CD4-positive, alpha-beta memory T cell (primary cell): ENCODE measurements around the gene SLAMF8. TPM values are rescaled to one million over a fixed set of nuclear protein-coding genes. Genes with fewer than 3 reads are reported as not detected.

Experiments used
- CTCF ChIA-PET: fragments of 350-600 bp; sonication (Branson Sonifier 250); formaldehyde crosslinking; loops from one replicate; lab custom pipeline; 2021; ENCODE audit warnings: inconsistent platforms; ENCODE audit not compliant: partially characterized antibody; lab: Charles Lee
- POLR2A ChIA-PET: fragments of 350-600 bp; sonication (Branson Sonifier 250); formaldehyde crosslinking; loops from one replicate; lab custom pipeline; 2021; ENCODE audit not compliant: partially characterized antibody; lab: Charles Lee
- DNase-seq, 5 donors: peaks; one replicate each; pipeline versions ENCODE4 v3.0.0 to v3.0.0-alpha.2; 2020 to 2022; ENCODE audit warnings: mixed read lengths in 1 of 5
- H3K27ac ChIP-seq: one replicate; pipeline ENCODE4 v1.7.0; 2013; ENCODE audit warnings: low read depth, low read length
- H3K27me3 ChIP-seq: 2 replicates; pipeline ENCODE4 v1.7.0; 2013; ENCODE audit warnings: mild to moderate bottlenecking, low read length, moderate library complexity; ENCODE audit not compliant: insufficient read depth
- H3K36me3 ChIP-seq: 2 replicates; pipeline ENCODE4 v1.7.0; 2013; ENCODE audit warnings: mild to moderate bottlenecking, low read length, moderate library complexity; ENCODE audit not compliant: insufficient read depth
- H3K4me1 ChIP-seq: 2 replicates; pipeline ENCODE4 v1.7.0; 2013; ENCODE audit warnings: mild to moderate bottlenecking, low read length, moderate library complexity; ENCODE audit not compliant: insufficient read depth
- H3K4me3 ChIP-seq, 2 donors: one replicate each; pipeline ENCODE4 v1.7.0; 2013; ENCODE audit warnings: low read length in 2 of 2, mild to moderate bottlenecking in 1 of 2
- H3K9me3 ChIP-seq, 2 donors: one replicate each; pipeline ENCODE4 v1.7.0; 2013; ENCODE audit warnings: low read length in 2 of 2, control low read depth in 1 of 2; ENCODE audit not compliant: control insufficient read depth in 1 of 2
- H3K27ac Mint-ChIP-seq, 7 donors: one replicate each; pipeline ENCODE4 v1.8.0; 2020 to 2021; ENCODE audit warnings: mixed read lengths in 7 of 7, mild to moderate bottlenecking in 6 of 7, inconsistent platforms in 3 of 7, moderate library complexity in 3 of 7
- H3K27me3 Mint-ChIP-seq, 2 donors: one replicate each; pipeline ENCODE4 v1.8.0; 2020 to 2021; ENCODE audit warnings: mixed read lengths in 2 of 2
- H3K36me3 Mint-ChIP-seq, 2 donors: one replicate each; pipeline ENCODE4 v1.8.0; 2020 to 2021; ENCODE audit warnings: mixed read lengths in 2 of 2, inconsistent platforms in 1 of 2, mild to moderate bottlenecking in 1 of 2
- H3K4me1 Mint-ChIP-seq, 4 donors: one replicate each; pipeline ENCODE4 v1.8.0; 2020 to 2021; ENCODE audit warnings: mixed read lengths in 4 of 4, mild to moderate bottlenecking in 1 of 4
- H3K4me3 Mint-ChIP-seq, 8 donors: one replicate each; pipeline ENCODE4 v1.8.0; 2020 to 2021; ENCODE audit warnings: mixed read lengths in 8 of 8, mild to moderate bottlenecking in 7 of 8, moderate library complexity in 6 of 8, inconsistent platforms in 3 of 8
- H3K9me3 Mint-ChIP-seq, 8 donors: one replicate each; pipeline ENCODE4 v1.8.0; 2020 to 2021; ENCODE audit warnings: mixed read lengths in 8 of 8, mild to moderate bottlenecking in 5 of 8, inconsistent platforms in 3 of 8, moderate library complexity in 1 of 8
- intact Hi-C: fragments of 100-400 bp; cut with micrococcal nuclease; formaldehyde crosslinking; loops from one replicate; pipeline ENCODE4 v1.15.1; 2023
- polyA plus RNA-seq, 2 donors: library from polyadenylated mRNA; unstranded; fragments of 300-500 nt; fragmentation: Illumina TruSeq; gene quantifications; one replicate each; pipeline ENCODE4 v1.2.3, GENCODE V29; 2021
- total RNA-seq, 2 experiments: library from RNA; stranded (reverse); gene quantifications; one replicate each; pipeline ENCODE4 v1.2.3, GENCODE V29; 2021

Gene SLAMF8
- total and polyA plus RNA-seq, 4 experiments from 2014 or later = 2.0 TPM; not detected in 2

DNA sequence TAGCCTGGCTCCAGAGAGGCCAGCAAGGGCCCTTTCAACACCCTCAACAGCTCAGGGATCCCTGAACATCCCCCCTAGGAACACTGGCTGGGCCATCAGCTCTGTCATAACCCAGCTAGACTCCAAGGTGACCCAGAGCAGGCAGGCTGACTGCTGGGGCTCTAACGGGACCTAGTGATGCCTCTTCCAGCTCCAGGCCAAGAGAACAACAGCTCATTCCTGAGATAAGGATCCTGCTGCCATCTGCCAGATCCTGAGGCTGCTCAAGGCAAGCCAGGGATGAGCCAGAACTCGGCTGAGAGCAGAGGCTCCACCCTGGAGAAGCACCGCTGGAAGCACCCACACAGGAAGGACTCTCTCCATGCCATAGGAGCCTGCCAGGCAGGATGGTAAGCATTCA is 33.8 kb downstream of the SLAMF8 start:
- no peak overlapping the region for H3K27ac ChIP-seq
- peaks cover 0 to 2% (median 0%) of the 10 kb centered on the region in 8 donors for H3K9me3 Mint-ChIP-seq
- H3K27me3 Mint-ChIP-seq = no peaks in the 10 kb centered on the region
- POLR2A ChIA-PET = no interaction called here
- intact Hi-C loops = no loop called here
- no peak for DNase-seq
- no peak overlapping the region for H3K4me3 Mint-ChIP-seq
- H3K27ac Mint-ChIP-seq = no peak overlapping the region
- H3K36me3 ChIP-seq = no peaks in the 10 kb centered on the region
- no peaks in the 10 kb centered on the region for H3K9me3 ChIP-seq
- no peaks in the 10 kb centered on the region for H3K27me3 ChIP-seq
- H3K4me3 ChIP-seq = no peak overlapping the region
- peaks cover 1% of the 10 kb centered on the region for H3K4me1 ChIP-seq
- H3K4me1 Mint-ChIP-seq = peaks cover 0 to 10% (median under 1%) of the 10 kb centered on the region in 4 donors
- no peaks in the 10 kb centered on the region for H3K36me3 Mint-ChIP-seq
- CTCF ChIA-PET = interaction anchor here (1.5 kb wide), 1 partner anchor 147 kb away, joined by 3 read pairs; no protein-coding TSS in a partner anchor

DNA sequence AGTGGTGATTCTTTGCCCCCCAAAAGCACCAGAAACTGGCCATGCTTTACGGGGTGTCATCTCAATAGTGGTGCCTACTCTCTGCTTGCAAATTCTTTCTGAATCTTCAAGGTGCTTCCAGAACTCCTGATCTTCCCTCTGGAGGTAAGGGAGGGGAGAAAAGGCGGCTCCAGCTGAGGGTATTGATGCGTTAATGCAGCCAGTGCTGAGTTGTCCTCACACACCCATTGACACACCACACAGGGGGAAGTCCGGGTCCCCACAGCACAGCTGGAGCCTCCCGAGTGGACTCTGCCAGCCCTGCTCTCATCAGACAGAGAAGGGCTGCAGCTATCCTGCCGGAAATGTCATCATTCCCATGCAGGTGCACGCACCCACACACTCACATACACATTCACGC is 34.5 kb downstream of the SLAMF8 start:
- H3K27me3 ChIP-seq = no peaks in the 10 kb centered on the region
- H3K36me3 Mint-ChIP-seq = no peaks in the 10 kb centered on the region
- no peak overlapping the region for H3K4me3 ChIP-seq
- no peak overlapping the region for H3K27ac ChIP-seq
- H3K4me3 Mint-ChIP-seq = no peak overlapping the region
- H3K27ac Mint-ChIP-seq = peak overlapping the region in 1 of 7 donors; percentile 46
- CTCF ChIA-PET = no interaction called here
- H3K36me3 ChIP-seq = no peaks in the 10 kb centered on the region
- POLR2A ChIA-PET = interaction anchor here (1.1 to 1.2 kb wide), 2 partner anchors 64 to 170 kb away, joined by 3 read pairs; partner anchors contain the start of genes PIGM and TAGLN2
- H3K27me3 Mint-ChIP-seq = no peaks in the 10 kb centered on the region
- intact Hi-C loops = no loop called here
- no peak for DNase-seq
- H3K9me3 Mint-ChIP-seq = peaks cover 0 to 2% (median 0%) of the 10 kb centered on the region in 8 donors
- H3K9me3 ChIP-seq = no peaks in the 10 kb centered on the region
- peaks cover 1% of the 10 kb centered on the region for H3K4me1 ChIP-seq
- peaks cover 1 to 17% (median 2%) of the 10 kb centered on the region in 4 donors for H3K4me1 Mint-ChIP-seq

DNA sequence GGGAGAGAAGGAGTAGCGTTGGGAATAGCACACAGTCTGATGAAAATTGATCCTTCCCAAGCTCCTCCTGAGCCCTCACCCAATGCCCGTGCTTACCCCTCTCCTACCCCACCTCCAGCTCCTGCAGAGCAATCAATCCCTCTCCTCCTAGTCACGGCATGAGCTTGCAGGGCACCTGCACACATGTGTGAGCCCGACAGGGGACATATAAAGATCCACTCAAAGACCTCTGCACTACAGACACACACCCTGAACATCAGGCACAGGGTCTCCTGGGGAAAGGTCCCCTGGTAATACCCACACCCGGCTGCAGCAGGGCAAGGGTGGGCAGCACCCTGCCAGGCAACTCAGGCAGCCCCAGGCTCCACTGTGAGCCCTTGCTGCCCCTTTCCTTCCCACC is 35.4 kb downstream of the SLAMF8 start:
- peaks cover 0 to 2% (median 0%) of the 10 kb centered on the region in 8 donors for H3K9me3 Mint-ChIP-seq
- CTCF ChIA-PET = no interaction called here

DNA sequence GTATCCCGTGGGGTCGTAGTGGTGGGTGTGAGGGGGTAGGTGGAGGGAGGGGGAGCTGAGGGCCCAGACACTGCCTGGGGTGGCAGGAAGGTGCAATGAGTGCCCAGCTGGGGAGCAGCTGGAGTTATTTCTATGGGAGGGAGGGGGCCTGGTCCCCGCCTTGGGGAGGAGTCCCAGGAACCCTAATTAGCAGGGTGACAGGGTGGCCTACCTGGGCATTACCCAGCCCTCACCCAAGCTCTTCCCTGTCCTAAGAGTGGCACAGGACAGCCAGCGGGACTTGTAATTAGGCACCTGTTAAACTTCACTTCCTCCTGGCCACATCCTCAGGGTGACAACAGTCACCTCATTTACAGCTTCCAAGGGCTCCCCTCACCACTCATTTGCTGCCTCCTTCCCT is 35.9 kb downstream of the SLAMF8 start, which contains the start of gene VSIG8:
Gene VSIG8, minus strand, starts transcription at position 101 of the 400 bp plus-strand sequence. CDS start 136 bp downstream, outside the sequence.
- H3K27ac Mint-ChIP-seq = no peak within 1 kb of the TSS
- H3K27ac ChIP-seq = no peak within 1 kb of the TSS
- ChIA-PET CTCF (no interaction called here), POLR2A (interaction anchor here (1.1 kb wide), 1 partner anchor 62 kb away, joined by 3 read pairs; the partner anchor contains the start of gene TAGLN2)
- no peaks in the 10 kb centered on the region for H3K36me3 Mint-ChIP-seq
- H3K9me3 Mint-ChIP-seq = peaks cover 0 to 2% (median 0%) of the 10 kb centered on the region in 8 donors
- H3K36me3 ChIP-seq = no peaks in the 10 kb centered on the region
- H3K4me3 Mint-ChIP-seq = no peak within 1 kb of the TSS
- intact Hi-C loops = no loop called here
- DNase-seq = no peak
- peaks cover 9% of the 10 kb centered on the region for H3K4me1 ChIP-seq
- no peaks in the 10 kb centered on the region for H3K27me3 Mint-ChIP-seq
- no peak within 1 kb of the TSS for H3K4me3 ChIP-seq
- H3K4me1 Mint-ChIP-seq = peaks cover 11 to 19% (median 12%) of the 10 kb centered on the region in 4 donors
- no peaks in the 10 kb centered on the region for H3K27me3 ChIP-seq
- no peaks in the 10 kb centered on the region for H3K9me3 ChIP-seq

More for the DNA sequence above, 35.4 kb downstream of the SLAMF8 start:
- POLR2A ChIA-PET = interaction anchor here (1.1 to 1.2 kb wide), 2 partner anchors 63 to 169 kb away, joined by 3 read pairs; partner anchors contain the start of genes PIGM and TAGLN2
- no peak overlapping the region for H3K27ac ChIP-seq
- no peaks in the 10 kb centered on the region for H3K36me3 Mint-ChIP-seq
- H3K4me1 Mint-ChIP-seq = peaks cover 9 to 18% (median 10%) of the 10 kb centered on the region in 4 donors
- no peak for DNase-seq
- intact Hi-C loops = no loop called here
- H3K4me3 Mint-ChIP-seq = no peak overlapping the region
- no peaks in the 10 kb centered on the region for H3K27me3 Mint-ChIP-seq
- no peak overlapping the region for H3K27ac Mint-ChIP-seq
- no peak overlapping the region for H3K4me3 ChIP-seq
- no peaks in the 10 kb centered on the region for H3K36me3 ChIP-seq
- no peaks in the 10 kb centered on the region for H3K9me3 ChIP-seq
- peaks cover 9% of the 10 kb centered on the region for H3K4me1 ChIP-seq
- no peaks in the 10 kb centered on the region for H3K27me3 ChIP-seq

DNA sequence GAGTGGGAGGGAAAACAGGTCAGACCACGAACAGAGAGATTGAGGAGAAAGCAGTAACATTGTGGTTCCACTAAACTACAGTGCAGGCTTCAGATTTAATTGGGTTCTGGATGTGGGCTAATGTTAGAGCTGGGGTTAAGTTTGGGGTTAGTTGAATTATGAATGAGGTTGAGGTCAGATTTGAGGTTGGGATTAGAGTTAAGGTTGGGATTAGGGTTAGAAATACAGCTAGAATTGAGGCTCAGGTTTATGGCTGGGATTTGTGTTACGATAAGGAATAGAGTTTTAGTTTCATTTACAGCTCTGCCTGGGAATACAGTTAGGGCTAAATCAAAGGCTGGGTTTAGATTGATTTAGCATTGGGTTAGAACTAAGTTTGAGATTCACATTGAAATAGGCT is 37.6 kb downstream of the SLAMF8 start:
- intact Hi-C loops = no loop called here
- Histone ChIP-seq H3K4me1 (peaks cover 9% of the 10 kb centered on the region), H3K36me3 (no peaks in the 10 kb centered on the region), H3K9me3 (no peaks in the 10 kb centered on the region), H3K27me3 (no peaks in the 10 kb centered on the region), H3K4me3 (no peak overlapping the region), H3K27ac (no peak overlapping the region)
- ChIA-PET POLR2A (no interaction called here), CTCF (interaction anchor here (1.0 to 1.2 kb wide), 2 partner anchors 9 to 26 kb away, joined by 3 read pairs; no protein-coding TSS in a partner anchor)
- H3K4me1 Mint-ChIP-seq = peaks cover 11 to 19% (median 13%) of the 10 kb centered on the region in 4 donors
- H3K9me3 Mint-ChIP-seq = no peaks in the 10 kb centered on the region
- no peaks in the 10 kb centered on the region for H3K36me3 Mint-ChIP-seq
- no peaks in the 10 kb centered on the region for H3K27me3 Mint-ChIP-seq
- H3K4me3 Mint-ChIP-seq = no peak overlapping the region
- H3K27ac Mint-ChIP-seq = peak overlapping the region in 1 of 7 donors; percentile 38
- no peak for DNase-seq

DNA sequence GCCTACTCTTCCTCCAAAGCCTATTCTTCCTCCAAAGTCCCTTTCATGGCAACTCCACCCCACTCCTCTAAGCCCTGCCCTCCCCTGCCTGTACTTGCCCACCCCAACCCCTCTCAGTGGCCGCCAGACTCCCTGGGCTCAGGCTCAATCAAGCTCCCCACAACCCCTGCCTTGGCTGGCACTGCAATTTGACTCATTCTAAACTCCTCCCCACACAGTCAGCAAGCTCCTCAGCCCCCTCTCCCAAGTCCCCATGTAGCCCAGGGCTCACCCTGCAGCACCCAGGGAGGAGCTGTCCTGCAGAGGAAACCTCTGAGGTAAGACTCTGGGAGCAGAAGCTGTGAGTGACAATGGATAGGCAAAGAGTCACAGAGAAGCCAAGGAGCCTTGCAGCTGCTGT is 39.4 kb downstream of the SLAMF8 start:
- no peaks in the 10 kb centered on the region for H3K9me3 ChIP-seq
- H3K4me1 ChIP-seq = peaks cover 9% of the 10 kb centered on the region
- Mint-ChIP-seq H3K36me3 (no peaks in the 10 kb centered on the region), H3K4me1 (peaks cover 11 to 19% (median 13%) of the 10 kb centered on the region in 4 donors), H3K27ac (peak overlapping the region in 3 of 7 donors; percentile 65 to 80 (median 74)), H3K27me3 (no peaks in the 10 kb centered on the region), H3K4me3 (no peak overlapping the region), H3K9me3 (no peaks in the 10 kb centered on the region)
- intact Hi-C loops = no loop called here
- no peak for DNase-seq
- no peak overlapping the region for H3K27ac ChIP-seq
- H3K27me3 ChIP-seq = no peaks in the 10 kb centered on the region
- CTCF ChIA-PET = interaction anchor here (1.2 to 1.5 kb wide), 2 partner anchors 27 to 67 kb away, joined by 3 to 8 read pairs; no protein-coding TSS in a partner anchor
- no peaks in the 10 kb centered on the region for H3K36me3 ChIP-seq
- POLR2A ChIA-PET = no interaction called here
- no peak overlapping the region for H3K4me3 ChIP-seq

DNA sequence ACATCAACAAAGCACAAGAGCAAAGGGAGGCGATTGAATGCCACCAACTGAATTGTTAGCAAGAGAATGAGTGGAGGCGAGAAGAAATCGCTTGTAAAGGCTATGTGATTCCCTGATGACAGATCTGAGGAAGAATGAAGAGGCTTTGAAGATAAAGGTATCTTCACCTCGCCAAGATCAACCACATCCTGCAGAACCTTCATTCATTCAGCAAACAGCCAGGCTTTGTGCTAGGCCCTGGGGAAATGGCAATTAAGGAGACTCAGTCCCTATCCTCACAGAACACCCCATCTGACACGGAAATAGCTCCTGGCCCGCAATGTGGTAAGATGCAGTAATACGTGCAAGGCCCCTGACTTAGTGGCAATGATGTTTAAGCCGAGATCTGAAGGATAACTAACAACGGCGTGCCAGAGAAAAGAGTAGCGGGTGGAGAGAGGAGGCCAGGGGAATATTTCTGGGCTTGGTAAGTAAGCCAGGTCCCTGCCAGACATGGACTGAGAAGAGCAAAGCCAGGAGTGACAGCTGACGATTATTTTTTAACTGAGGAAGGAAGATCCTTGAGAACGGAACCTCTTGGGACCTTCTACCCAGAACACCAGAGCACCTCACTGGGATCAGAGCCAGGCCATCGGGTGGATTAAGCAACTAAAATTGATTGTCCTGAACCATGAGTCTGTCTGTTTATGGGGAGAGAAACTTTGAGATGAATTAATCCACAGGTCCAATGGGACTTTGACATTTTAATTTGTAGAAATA is 40.4 kb downstream of the SLAMF8 start:
- CTCF ChIA-PET = interaction anchor here (1.2 to 1.5 kb wide), 2 partner anchors 25 to 68 kb away, joined by 3 to 8 read pairs; no protein-coding TSS in a partner anchor
- H3K27me3 Mint-ChIP-seq = peaks cover 0 to under 1% of the 10 kb centered on the region in 2 donors
- Histone ChIP-seq H3K36me3 (no peaks in the 10 kb centered on the region), H3K9me3 (no peaks in the 10 kb centered on the region), H3K27ac (no peak overlapping the region), H3K4me1 (peaks cover 9% of the 10 kb centered on the region), H3K4me3 (no peak overlapping the region), H3K27me3 (no peaks in the 10 kb centered on the region)
- H3K27ac Mint-ChIP-seq = no peak overlapping the region
- POLR2A ChIA-PET = no interaction called here
- H3K9me3 Mint-ChIP-seq = no peaks in the 10 kb centered on the region
- DNase-seq = no peak
- H3K4me3 Mint-ChIP-seq = no peak overlapping the region
- intact Hi-C loops = no loop called here
- no peaks in the 10 kb centered on the region for H3K36me3 Mint-ChIP-seq
- peaks cover 11 to 19% (median 13%) of the 10 kb centered on the region in 4 donors for H3K4me1 Mint-ChIP-seq
